GM21786 (cell line): ENCODE data around the gene ASGR1.

Experiments used
- ATAC-seq: cut with Tn5 transposase; IDR thresholded peaks from one replicate; pipeline ENCODE4 v1.9.1; 2021; ENCODE audit not compliant: unreplicated experiment

Gene ASGR1

DNA sequence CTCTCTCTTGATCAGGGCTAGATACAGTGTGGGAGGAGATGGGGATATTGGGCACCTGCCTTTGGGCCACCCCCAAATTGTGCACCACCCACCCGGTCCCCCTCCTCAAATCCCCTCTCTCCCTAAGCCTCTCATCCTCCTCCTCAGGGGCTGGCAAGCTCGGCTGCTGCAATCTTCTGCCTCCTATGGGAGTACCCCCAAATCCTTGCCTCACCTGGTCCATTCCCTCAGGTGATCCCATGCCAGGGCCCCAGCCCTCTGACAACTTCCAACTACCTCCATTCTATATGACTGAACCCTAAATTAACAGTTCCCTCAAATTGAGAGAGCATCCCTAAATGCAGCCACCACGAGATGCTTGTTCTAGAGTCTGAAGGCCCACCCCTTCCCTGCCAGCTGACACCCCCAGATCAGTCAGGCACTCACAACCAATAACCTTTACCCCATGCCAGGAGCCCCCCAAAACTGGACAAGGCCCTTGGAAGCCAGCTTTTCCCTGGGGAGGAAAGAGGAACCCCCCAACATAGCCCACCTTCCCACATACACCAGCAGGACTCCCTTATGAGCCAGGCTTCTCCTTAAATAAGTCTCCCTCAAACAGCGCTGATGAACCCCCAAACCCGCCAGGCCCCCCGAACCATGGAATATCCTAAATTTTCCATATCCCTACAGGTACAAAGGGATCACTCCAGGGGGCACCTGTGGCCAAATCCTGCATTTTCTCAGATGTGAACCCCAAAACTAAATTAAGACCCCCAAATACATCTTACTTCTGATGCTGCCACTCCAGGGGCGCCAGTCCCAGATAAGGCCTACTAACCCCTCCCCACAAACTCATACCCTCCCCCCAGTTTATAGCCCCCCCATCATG is 37.3 kb upstream of the ASGR1 start:
- ATAC-seq, result no peak

DNA sequence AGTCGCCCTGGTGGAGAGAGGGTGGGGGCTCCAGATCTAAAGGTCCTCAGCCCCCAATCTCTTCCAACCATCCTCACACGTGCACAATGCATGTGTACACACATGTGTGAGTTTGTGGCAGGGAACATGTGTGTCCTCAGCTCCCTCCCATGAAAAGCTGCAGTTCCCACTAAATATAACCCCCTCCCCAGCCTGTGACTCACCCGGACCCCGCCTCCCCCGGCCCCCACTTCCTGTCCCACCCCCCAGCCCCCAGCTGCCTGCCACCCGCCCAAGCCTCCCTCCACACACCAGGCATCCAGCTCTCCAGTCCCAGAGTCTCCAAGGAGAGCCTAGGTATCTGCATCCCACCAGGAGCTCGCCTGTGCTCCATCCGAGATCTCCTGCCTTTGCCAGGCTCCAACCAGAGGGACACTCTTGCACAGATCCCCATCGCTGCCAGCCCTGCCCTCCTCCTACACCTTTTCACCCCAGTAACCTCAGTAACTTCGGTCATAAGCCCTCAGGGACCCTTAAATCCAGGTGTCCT is 36.5 kb upstream of the ASGR1 start:
- ATAC-seq, result no peak

DNA sequence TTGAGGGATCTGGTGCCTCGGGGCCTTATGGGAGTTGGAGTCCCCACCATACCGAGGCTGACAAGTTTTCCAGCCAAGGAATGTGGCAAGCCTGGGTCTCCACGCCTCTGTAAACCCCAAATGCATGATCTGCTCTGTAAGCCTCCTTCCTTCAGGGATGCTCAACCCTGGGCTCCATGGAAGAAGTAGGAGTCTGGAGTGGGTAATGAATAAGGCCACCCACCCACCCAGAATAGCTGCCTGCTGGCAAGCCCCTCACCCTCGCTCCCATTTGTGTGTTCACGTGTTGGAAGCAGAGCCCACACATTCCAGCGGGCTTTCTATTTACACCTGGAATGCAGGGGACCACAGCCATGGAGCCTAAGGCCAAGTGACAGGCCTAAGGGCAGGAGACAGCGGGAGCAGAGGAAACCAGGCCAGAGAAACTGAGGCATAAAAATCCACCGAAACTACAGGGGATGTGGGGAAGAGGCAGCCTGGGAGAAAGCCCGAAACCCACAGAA is 36.0 kb upstream of the ASGR1 start:
- ATAC-seq, result no peak

DNA sequence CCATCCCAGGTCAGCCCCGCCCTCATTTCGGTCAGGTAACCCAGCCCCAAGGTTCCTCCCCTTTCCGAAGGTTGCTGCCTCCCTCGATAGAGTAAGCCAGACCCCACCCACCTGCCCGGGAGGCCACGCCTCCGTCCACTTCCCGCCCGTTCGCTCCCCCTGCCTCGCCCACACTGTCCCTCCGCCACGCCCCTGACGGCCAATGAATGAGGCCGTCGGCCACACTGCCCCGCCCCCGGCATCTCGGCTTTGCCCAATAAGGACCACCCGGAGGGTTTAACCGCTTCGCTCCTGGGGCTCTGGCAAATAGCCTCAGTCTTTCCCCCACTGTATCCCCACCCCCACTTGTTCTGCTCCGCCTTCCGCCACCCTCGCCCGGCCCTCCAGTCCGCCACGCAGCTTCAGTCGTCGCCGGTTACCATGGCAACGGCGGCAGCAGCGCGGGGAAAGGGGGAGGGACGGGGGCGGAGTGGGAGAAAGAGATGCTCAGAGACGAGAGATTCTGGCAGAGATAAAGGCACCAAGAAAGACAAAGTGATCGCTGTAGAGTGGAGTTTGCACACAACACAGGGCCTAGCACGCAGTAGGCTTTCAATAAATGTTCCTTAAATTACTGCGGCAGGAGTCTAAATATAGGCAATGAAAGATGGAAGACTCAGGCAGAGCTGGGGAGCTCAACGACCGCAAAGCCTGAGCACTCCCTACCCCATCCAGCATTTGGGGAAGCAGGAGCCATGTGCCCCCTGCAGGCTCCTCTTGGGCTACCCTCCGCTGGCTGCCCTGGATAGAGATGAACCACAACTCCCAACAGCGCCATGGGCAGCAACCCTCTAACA is 35.3 kb upstream of the ASGR1 start:
- peak; percentile 65 for ATAC-seq

DNA sequence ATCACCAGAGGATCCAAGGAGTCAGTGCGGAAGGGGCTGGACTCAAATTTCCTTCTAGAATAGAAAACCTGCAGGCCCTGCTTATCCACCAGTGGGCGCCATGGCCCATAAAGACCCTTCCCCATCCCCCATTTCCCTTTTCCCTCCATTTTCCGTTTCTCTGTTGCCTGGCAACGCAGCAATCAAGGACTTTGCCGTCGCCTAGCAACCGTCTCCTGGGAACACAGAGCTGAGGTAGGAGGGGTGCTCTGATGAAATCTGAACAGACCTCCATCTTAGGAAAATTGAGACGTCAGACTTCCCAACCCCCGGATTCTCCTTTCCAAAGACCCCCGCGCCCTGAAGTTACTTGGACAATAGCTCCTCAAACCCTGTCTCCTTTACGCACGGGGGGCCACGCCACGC is 34.7 kb upstream of the ASGR1 start:
- ATAC-seq, result no peak

DNA sequence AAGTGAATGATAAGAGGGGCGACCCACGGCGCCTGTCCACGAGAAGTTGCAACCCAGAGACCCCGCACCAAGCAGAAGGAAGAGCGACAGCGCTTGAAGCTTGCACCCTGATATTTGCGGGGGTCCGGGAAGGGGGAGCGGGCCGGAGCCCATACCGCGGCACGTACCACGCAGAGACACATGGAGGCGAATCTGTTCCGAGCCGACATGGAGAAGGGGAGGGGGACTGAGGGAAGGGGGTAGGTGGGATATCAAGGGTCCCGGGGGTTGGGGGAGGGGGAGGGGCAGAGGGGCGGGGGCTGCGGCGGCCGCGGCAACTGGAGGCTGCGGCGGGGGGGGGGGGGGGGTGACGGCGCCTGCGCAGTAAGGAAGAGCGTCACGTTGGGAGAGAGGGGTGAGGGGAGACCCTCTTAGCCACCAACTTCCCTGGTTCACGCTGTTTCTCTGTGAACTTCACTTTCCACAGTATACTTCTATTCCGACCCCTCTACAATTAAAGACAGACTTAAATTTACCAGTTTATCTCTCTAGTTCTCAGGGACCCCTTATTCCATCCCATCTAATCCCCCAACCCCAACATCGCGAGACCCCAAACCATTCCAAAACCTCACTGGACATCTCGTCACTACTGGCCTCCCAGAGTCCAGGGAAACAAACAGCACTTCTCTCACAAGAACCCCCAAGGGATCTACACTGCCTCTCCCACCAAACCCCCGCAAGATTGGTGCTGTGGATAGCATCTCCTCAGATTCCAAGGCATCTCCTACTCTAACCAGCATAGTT is 32.5 kb upstream of the ASGR1 start:
- no peak for ATAC-seq

DNA sequence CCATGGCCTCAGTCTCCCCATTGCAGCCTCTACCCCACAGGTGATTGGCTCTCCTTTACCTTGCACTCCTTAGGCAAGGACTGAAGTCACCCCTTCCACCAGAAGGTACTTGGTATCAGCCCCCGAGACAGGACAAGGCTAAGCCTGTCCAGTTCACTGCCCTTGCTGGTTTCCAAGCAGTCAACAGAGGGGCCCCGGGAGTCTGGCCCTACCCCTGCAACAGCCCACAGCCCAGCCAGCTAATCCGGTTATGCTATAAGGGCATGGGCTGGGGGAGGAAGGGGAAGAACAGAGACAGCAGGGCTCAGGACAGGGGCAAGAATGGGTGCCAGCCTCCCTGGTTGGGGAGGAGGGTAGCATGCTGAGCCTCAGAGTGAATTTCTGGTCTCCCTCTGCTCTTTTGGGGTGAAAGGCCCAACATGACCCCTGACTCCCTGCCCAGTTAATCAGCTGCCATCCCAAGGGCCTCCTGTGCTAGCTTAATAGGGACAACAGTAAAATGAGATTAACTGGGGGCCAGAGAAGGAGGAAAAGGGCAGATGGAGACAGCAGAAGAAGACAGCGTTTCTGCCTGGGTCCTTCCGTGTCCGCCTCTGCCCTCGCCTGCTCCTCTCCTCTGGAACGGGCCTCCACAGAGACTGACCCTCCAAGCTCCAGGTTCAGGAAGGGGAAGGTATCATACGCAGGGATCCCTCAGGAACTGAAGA is 29.7 kb upstream of the ASGR1 start:
- ATAC-seq, result no peak

DNA sequence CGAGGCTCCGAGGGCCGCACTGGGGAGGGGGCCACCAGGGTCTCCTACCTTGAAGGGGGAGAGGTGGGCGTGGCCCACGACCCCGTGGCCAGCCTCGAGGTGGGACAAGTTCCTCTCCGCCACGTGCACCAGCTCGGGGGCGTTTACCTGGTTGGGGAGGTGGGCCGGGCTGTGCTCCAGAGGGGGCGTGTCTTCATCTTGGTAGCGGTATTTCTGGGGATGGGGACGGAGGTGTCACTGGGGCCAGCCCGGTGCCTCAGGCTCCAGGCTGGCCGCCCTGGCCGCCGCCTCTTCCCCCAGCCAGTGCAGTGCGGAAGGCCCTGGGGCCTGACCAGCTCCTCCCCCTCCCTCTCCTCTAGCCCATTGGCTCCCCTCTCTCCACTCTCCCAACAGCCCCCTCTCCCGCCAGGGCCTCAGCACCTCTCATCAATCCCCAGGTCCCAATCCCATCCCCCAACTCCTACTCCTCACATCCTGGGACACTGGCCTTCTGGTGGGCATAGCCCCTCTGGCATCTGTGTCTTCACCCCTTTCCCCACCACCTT is 28.9 kb upstream of the ASGR1 start:
- no peak for ATAC-seq

DNA sequence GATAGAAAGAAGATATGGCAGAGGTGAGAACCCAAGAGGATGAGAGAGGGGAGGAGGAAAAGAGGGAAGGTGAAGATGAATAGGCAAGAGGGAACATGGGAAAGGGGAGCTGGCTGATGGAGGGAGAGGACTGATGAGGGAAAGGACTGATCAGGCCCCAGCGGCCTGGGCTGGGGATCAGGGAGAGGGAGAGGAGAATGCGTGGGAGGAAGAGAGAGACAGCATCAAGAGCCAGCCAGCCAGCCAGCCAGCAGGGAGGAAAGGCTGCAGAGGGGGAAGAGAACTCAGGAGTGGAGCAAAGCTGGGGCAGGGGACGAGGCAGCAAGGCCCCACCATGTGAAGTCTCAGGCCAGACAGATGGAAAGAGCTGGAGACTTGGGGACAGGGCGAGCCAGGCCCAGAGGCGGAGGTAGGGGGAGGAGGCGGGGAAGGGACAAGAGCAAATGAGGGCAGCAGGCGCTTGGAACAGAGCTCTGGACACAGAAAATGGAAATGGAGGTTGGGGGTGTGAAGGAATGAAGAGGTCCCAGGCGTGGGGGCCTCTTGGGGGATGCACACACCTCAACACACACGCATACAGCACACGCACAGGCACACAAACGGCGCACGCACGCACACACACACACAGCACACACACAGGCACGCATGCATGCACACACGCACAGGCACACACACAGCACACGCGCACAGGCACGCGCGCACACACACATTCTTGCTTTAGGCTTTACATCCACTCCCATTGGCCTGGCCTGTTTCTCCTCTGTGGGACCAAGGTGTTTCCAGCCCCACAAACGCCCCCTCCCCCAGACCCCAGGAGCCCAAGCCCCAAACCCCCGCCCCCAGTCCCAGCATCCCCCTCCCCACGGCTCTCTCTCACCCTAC is 28.2 kb upstream of the ASGR1 start:
- no peak for ATAC-seq

DNA sequence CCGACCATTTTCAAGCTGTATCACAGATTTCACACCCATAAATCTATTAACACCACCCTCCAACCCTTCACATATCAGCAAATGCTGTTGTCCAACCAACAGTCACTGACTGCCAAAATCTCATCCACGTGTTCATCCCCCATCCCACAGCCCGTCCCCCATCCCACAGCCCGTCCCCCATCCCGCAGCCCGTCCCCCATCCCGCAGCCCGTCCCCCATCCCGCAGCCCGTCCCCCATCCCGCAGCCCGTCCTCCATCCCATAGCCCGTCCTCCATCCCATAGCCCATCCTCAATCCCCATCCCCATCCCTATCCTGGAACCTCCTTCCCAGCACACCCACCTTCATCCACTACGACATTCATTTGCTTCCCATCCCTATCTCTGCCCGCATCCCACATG is 26.4 kb upstream of the ASGR1 start:
- no peak for ATAC-seq

DNA sequence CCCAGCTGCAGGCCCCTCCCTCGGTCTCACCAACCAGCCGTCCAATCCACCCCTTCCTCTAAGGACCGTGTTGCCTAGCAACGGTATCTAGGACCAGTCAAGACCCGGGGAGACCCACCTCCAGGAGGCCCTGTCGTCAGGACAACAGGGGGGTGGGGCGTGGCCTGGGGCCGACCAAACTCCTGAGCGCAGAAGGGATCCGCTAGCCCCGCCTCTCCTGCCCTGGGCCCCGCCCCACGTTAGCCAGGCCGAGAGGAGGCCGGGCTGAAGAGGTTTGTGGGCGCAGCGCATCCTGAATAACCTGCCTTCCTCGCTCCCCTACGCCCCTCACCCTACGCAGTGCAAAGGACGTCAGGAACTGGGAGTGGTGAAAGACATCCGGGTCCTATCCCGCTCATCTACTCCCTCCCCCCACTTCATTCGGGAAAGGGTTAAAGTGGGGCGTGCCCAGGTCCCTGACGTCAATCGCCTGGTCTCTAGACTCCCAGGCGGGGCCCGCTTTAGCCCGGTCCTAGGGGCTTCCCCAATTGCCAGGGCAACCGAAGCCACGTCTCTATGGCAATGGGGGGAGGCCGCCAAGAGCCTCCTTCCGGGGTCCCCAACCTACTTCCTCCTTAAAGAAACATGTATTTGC is 25.8 kb upstream of the ASGR1 start:
- ATAC-seq, result peak; percentile 82

DNA sequence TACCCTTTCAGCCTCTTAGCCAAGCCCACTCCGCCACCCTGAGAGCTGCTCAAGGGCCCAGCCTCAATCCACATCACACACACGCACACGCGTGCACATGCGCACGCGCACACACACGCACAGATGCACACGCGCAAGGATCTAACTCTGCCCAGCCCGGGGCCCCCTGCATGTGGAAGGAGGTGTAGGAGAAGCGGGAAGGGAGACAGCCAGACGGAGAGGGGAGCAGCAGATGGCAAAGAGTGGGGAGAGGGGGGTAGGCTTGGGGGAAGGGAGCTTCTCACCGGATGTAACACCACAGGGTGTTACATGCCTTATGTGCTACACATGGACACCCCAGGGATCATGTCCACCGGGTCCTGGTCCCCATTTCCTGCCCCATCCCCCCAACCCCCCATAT is 25.2 kb upstream of the ASGR1 start:
- ATAC-seq, result no peak

DNA sequence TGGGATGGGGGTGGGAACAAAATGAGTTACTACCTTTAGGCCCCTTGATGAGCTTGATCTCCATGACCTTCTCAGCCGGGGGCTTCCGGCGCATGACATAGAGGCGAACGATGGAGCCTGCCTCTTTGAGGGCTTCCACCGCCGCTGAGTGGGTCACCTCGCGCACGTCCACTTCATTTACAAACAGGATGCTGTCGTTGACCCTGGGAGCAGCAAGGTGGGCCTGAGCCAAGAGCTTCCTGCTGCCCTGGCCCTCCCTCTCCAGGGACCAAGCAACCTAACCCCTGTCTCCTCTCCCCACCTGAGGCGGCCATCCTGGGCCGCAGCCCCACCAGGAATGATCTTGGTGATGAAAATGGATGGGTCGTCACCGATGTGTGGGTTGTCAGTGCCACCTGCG is 24.2 kb upstream of the ASGR1 start:
- no peak for ATAC-seq

DNA sequence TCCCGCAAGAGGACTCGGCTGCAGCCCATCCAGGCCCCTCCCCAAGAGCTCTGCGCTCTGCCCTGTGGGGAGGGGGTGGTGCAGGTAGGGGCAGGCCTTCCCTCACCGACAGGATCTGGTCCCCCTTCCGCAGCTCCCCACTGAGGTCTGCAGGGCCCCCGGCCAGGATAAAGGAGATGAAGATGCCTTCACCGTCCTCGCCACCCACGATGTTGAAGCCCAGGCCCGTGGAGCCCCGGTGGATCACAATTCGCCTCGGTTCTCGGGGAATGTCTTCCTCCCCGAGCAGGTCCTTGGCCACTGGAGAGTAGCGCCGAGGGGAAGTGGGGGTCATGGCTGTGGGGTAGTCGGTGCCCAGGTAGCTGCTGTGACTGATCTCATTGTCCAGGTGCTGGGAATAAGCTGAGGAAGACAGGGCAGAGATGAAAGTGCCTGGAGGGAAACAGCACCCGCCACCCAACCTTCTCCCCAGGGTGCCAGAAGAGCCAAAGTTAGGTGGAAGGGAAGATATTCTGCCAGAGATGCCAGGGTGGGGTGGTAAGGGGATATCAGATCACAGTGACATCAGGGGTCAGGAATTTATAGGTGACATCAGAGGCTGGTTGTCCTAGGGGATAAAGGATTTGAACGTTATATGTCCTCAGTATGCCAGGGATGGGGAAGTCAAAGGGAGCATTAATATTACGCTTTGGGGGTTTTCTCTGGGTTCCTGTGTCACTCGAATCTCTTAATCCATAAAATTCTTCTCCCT is 17.7 kb upstream of the ASGR1 start:
- ATAC-seq, result no peak

DNA sequence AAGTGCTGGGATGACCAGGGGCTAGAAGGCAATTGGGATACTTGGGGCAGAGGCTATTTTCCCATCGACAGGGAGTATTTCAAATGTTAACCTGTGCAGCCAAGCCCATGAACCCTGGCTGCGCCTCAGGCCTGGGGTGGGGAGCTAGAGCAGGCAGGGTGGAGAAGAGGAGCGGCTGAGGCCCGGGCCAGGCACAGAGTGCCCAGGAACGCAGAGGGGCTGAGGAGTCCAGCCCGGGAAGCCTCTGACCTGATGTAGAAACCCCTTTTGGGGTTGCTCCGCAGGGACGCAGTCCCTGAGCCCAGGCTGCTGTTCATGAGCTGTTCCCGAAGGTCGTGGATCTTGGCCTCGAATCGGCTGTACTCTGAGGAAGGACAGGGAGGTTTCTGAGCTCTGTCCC is 16.8 kb upstream of the ASGR1 start:
- ATAC-seq, result no peak

DNA sequence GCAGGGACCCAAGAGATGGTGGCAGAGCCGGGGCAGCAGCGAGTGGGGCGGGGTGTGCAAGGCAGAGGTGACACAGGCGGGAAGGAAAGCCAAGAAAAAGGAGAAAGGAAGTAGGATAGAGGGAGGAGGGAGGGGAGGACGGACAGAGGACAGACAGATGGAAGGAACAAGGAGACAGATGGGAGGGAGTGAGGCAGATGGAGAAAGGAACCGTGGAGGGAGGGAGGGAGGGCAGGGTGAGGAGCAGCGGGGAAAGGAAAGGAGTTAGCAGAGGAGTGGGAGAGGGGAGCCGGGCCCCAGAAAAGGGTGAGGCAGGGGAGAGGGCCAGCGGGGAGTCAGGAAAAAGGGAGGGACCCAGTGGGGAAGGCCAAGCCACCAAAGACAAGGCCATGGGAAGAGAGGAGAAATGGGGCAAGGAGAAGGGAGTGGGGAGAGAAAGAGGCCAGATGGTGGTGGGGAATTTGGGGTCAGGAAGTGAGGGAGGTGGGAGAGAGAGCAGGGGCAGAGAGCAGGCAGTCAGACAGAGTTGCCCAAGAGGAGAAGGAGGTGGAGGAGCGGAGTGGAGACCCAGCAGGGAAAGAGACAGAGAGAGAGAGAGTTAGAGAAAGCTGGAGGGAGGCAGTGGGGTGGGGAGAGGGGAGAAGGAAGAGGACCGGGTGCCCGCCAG is 13.2 kb upstream of the ASGR1 start:
- ATAC-seq, result no peak

DNA sequence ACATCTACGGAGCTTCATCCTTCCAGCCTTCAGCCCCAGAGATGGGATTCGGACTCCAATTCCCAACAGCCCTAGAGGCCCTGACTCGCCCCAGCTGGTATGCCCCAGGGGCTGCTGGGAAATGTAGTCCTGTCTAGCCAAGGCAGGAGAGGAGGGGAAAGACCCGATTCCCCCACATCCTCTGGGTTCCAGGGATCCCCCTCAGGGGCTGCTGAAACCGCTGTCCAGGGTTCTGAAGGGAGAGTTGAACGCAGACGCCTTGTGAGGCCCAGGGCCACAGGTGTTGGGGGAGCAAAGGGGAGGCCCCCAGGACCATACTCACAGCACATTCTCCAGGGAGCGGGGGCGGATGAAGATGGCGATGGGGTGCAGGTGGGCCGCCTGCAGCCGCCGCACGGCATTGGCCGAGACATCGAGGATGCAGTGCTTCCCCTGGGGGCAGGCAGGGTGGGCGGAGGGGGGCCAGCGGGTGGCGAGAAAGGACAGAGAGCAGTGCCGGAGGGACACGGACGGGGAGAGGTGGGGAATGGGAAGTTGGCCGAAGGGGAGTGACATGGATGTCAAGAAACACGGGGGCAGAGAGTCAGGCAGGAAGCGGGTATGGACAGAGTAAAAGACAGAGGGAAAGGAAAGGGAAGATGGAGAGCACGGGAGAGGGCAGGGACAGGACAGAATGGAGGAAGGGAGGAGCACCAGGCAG is 12.6 kb upstream of the ASGR1 start:
- no peak for ATAC-seq
